ENCODE data around the gene POPDC2. TPM values are rescaled to one million over a fixed set of nuclear protein-coding genes. Genes with fewer than 3 reads are reported as not detected.

The POPDC2 gene
- total RNA-seq, 1 experiment from 2014 or later: 0.37 TPM

- no peak for DNase-seq
- Histone ChIP-seq H2AFZ (ENCODE audit: low read length) (no peak overlapping the region), H3K79me2 (ENCODE audit: insufficient read depth, low read length) (no peaks in the 10 kb centered on the region), H3K4ac (ENCODE audit: low read depth, low read length) (no peak overlapping the region), H2BK20ac (ENCODE audit: low read depth, low read length, poor library complexity, severe bottlenecking) (no peak overlapping the region), H3K56ac (ENCODE audit: insufficient read length, low read depth, low read length) (no peak overlapping the region), H2BK15ac (ENCODE audit: low read depth, low read length) (no peak overlapping the region), H2AK5ac (ENCODE audit: insufficient read length, low read length) (no peak overlapping the region), H3K18ac (ENCODE audit: insufficient read length, low read depth, low read length) (no peak overlapping the region), H3K4me2 (ENCODE audit: insufficient read depth, insufficient read length, low read length) (no peak overlapping the region), H4K5ac (ENCODE audit: insufficient read length, low read depth, low read length) (no peak overlapping the region), H4K20me1 (ENCODE audit: control insufficient read depth, insufficient read depth, insufficient read length) (no peaks in the 10 kb centered on the region), H3K23me2 (ENCODE audit: insufficient read length, low read depth, low read length, poor library complexity, severe bottlenecking) (no peaks in the 10 kb centered on the region), H3K9me3 (ENCODE audit: control insufficient read depth, low read depth, low read length) (no peaks in the 10 kb centered on the region), H3K23ac (ENCODE audit: insufficient read length, low read depth, low read length) (no peak overlapping the region), H4K8ac (replicated peaks; ENCODE audit: insufficient read length, low read depth, low read length) (no peak overlapping the region), H4K91ac (ENCODE audit: insufficient read length, low read depth, low read length) (no peak overlapping the region), H2BK5ac (ENCODE audit: insufficient read length, low read length) (no peak overlapping the region), H3K27ac (ENCODE audit: insufficient read length, low read depth, low read length) (no peak overlapping the region), H2BK12ac (ENCODE audit: insufficient read length, low read depth, low read length) (no peak overlapping the region), H3K9ac (ENCODE audit: extremely low read depth, insufficient read length, low read length) (no peak overlapping the region), H3K14ac (ENCODE audit: insufficient read depth, low read length) (no peak overlapping the region), H3K79me1 (ENCODE audit: insufficient read depth, low read depth, low read length, poor library complexity, severe bottlenecking) (no peaks in the 10 kb centered on the region), H3K27me3 (ENCODE audit: insufficient read depth, low read length) (no peaks in the 10 kb centered on the region), H2BK120ac (ENCODE audit: low read depth, low read length, poor library complexity, severe bottlenecking) (no peak overlapping the region), H3T11ph (ENCODE audit: low read length) (no peak overlapping the region), H3K4me1 (ENCODE audit: insufficient read depth, low read length) (0 out of 2 replicates have a peak, but pooled peaks cover 2% of the 10 kb centered on the region)
- peaks cover 2 to 4% of the 10 kb centered on the region in 2 experiments; a peak in 2 of 4 replicates for H3K4me1 Mint-ChIP-seq
- H3K36me3 Mint-ChIP-seq (ENCODE audit: insufficient read depth in 1 of 3, low read depth in 3 of 3): no peaks in the 10 kb centered on the region
- no peaks in the 10 kb centered on the region; a peak in 1 of 5 replicates for H3K9me3 Mint-ChIP-seq
- H3K27ac Mint-ChIP-seq: no peak overlapping the region
- whole genome bisulfite sequencing (ENCODE audit: extremely low coverage, insufficient read length, low lambda C conversion rate): no CpG with 5 or more reads among the region's 4 CpGs
- TF ChIP-seq CTCF (conservative IDR thresholded peaks at IDR 0.05): no peak
- no peak overlapping the region for H3K4me3 Mint-ChIP-seq
- H3K27me3 Mint-ChIP-seq (ENCODE audit: low read depth): no peaks in the 10 kb centered on the region
These were observed 2.3 kb downstream of the POPDC2 start for GRCh38 chr3:119657887-119658702.
